ENCODE measurements around the gene PRR3.

PRR3 gene

GRCh38 chr6:30598912-30599624, 42.0 kb downstream of the PRR3 start:
- no peaks in the 10 kb centered on the region for H3K9me3 Mint-ChIP-seq
- no peak overlapping the region for H3K4me3 Mint-ChIP-seq
- TF ChIP-seq CTCF (IDR thresholded peaks at IDR 0.05) = no peak
- DNase-seq = no peak
- peak overlapping the region; percentile 97 for H3K27ac Mint-ChIP-seq
- peaks cover 53% of the 10 kb centered on the region for H3K36me3 Mint-ChIP-seq (ENCODE audit: low read depth)
- H3K27me3 Mint-ChIP-seq (ENCODE audit: low read depth, poor library complexity) = peaks cover 3% of the 10 kb centered on the region
- peaks cover 5% of the 10 kb centered on the region for H3K4me1 Mint-ChIP-seq

DNA sequence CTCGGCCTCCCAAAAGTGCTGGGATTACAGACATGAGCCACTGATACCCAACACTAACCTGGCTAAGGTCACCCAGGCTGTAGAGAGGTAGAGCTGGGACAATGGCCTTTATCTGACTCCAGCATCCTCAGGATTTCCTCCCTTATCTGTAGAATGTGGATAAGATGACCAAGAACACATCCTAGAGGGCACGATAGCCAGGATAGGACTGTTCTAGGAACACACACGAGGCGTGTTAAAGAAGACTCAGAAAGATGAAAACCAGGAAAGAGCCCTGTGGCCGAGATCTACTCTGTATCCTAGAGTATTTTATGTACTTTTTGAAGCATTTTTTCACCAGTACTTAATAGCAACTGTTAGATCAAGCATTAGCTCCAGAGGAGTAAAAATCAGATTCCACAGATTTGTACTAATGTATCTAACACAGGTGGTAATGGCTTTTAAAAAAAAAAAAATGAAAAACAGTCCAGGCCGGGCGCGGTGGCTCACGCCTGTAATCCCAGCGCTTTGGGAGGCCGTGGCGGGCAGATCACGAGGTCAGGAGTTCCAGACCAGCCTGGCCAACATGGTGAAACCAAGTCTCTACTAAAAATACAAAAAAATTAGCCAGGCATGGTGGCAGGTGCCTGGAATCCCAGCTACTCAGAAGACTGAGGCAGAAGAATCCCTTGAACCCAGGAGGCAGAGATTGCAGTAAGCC, 42.7 kb downstream of the PRR3 start:
- Mint-ChIP-seq H3K27ac (peak overlapping the region; percentile 97), H3K9me3 (no peaks in the 10 kb centered on the region), H3K4me1 (peaks cover 5% of the 10 kb centered on the region), H3K4me3 (no peak overlapping the region), H3K27me3 (ENCODE audit: low read depth, poor library complexity) (peaks cover 3% of the 10 kb centered on the region), H3K36me3 (ENCODE audit: low read depth) (peaks cover 56% of the 10 kb centered on the region)
- no peak for DNase-seq
- no peak for TF ChIP-seq CTCF (IDR thresholded peaks at IDR 0.05)

GRCh38 chr6:30600451-30600961, 43.4 kb downstream of the PRR3 start:
- Mint-ChIP-seq H3K4me1 (peaks cover 5% of the 10 kb centered on the region), H3K36me3 (ENCODE audit: low read depth) (peaks cover 58% of the 10 kb centered on the region)

DNA sequence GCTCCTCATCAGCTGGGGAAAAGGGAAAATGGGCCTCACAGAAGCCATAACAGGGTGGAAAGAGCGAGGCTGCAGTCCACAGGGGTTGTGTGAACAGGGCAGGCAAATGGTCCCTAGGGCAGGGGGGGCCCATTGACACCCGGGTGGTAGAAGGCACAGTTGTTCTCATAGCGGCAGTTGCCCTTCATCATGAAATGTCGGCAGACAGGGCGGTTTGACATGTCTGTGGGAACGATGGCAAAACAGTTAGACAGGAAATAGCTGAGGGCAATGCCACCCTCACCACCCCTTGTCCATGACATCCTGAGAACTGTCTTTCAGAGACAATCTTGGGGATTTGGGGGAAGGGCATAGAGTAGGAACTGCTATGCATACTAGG, 44.3 kb downstream of the PRR3 start:
- DNase-seq = no peak
- Mint-ChIP-seq H3K4me3 (no peak overlapping the region), H3K9me3 (no peaks in the 10 kb centered on the region), H3K4me1 (peaks cover 5% of the 10 kb centered on the region), H3K27ac (peak overlapping the region; percentile 80), H3K36me3 (ENCODE audit: low read depth) (peaks cover 65% of the 10 kb centered on the region), H3K27me3 (ENCODE audit: low read depth, poor library complexity) (no peaks in the 10 kb centered on the region)
- no peak for TF ChIP-seq CTCF (IDR thresholded peaks at IDR 0.05)

More at GRCh38 chr6:30600451-30600961, 43.4 kb downstream of the PRR3 start:
- no peak for TF ChIP-seq CTCF (IDR thresholded peaks at IDR 0.05)
- DNase-seq = no peak
- no peaks in the 10 kb centered on the region for H3K9me3 Mint-ChIP-seq
- peaks cover 3% of the 10 kb centered on the region for H3K27me3 Mint-ChIP-seq (ENCODE audit: low read depth, poor library complexity)
- peak overlapping the region; percentile 64 for H3K27ac Mint-ChIP-seq
- H3K4me3 Mint-ChIP-seq = no peak overlapping the region

DNA sequence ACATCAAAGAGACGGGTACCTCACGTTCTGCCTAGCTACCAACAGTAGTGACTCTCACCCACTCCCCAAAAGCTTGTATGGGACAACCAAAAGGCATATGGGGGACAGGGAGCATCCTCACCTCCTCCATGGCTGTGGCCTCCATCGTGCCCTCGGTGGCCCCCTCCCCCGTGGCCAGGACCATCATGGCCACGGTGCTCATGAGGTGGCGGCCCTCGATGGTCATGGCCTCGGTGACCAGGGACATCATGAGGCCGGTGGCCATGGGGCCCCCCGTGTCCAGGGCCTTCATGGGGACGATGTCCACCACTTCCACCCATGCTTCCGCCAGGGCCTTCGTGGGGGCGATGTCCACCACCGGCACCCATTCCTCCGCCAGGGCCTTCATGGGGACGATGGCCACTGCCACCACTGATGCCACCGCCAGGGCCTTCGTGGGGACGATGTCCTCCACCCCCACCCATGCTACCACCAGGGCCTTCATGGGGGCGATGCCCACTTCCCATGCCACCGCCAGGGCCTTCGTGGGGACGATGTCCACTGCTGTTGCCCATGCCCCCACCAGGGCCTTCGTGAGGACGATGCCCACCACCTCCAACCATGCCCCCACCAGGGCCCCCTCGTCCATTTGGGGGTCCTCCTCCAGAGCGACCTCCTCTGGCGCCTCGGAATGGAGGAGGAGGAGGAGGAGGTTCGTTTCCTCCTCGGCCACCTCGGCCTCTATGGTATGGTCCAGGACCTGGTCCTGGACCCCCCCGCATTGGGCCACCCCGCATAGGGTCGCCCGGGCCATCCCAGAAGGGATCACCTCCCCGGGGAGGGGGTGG, 44.9 kb downstream of the PRR3 start:
- Mint-ChIP-seq H3K9me3 (no peaks in the 10 kb centered on the region), H3K36me3 (ENCODE audit: low read depth) (peaks cover 68% of the 10 kb centered on the region), H3K4me3 (no peak overlapping the region), H3K27me3 (ENCODE audit: low read depth, poor library complexity) (no peaks in the 10 kb centered on the region), H3K4me1 (peaks cover 5% of the 10 kb centered on the region), H3K27ac (peak overlapping the region; percentile 80)
- no peak for TF ChIP-seq CTCF (IDR thresholded peaks at IDR 0.05)
- DNase-seq = no peak
